ENCODE data around the gene CLCN2. TPM values are rescaled to one million over a fixed set of nuclear protein-coding genes. Genes with fewer than 3 reads are reported as not detected.

Gene CLCN2
- total and polyA plus RNA-seq, 2 of the 8 experiments (the other 6 are each of a cell fraction or from before 2014, with no cell fraction given): 13.7 to 16.1 TPM

DNA sequence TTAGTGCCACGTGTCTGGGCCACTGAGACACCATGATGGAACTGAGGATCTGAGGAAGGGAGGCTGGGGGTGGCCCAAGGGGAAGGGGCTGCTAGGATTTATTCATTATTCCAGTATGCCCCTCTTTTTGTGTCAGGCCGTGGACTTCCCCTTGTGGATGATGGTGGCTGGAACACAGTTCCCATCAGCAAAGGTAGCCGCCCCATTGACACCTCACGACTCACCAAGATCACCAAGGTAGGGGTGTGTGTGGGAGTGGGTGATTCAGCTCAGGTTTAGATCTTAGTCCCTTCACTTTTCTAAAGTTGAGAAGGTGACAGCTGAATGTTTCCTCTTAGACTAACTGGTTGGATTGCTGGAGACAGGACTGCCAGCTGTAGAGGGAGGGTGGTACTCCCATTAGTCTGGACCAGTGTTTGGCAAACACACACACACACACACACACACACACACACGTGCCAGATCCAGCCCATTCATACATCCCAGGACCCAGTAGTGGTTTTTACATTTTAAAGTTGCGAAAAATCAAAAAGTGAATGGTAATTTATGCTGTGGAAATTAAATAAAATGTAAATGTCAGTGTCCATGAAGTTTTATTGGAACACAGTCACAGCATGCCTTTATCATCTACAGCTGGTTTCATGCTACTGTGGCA is 35.6 kb downstream of the CLCN2 start (continued):
- TF ChIP-seq CHD7 (IDR thresholded peaks at IDR 0.05; ENCODE audit: insufficient replicate concordance, low read length) (no peak), TBP (IDR thresholded peaks at IDR 0.05; ENCODE audit: low read depth, low read length) (no peak), RAD21 (IDR thresholded peaks at IDR 0.05 in 1 of 2, conservative IDR thresholded peaks at IDR 0.05 in 1 of 2; ENCODE audit: low read depth in 2 of 2, low read length in 2 of 2) (no peak), RXRA (IDR thresholded peaks at IDR 0.05; ENCODE audit: insufficient read depth, low read depth, low read length) (no peak), GABPA (IDR thresholded peaks at IDR 0.05; ENCODE audit: borderline replicate concordance, insufficient read depth, low read length) (no peak), EZH2 (IDR thresholded peaks at IDR 0.05; ENCODE audit: low read depth, low read length, severe bottlenecking) (no peak), HDAC2 (IDR thresholded peaks at IDR 0.05; ENCODE audit: borderline replicate concordance in 1 of 2, low read depth in 2 of 2, low read length in 2 of 2) (no peak), CBX5 (IDR thresholded peaks at IDR 0.05; ENCODE audit: low read depth, low read length) (no peak), NANOG (IDR thresholded peaks at IDR 0.05; ENCODE audit: insufficient read depth, low read depth, low read length, poor library complexity, severe bottlenecking) (no peak), POLR2A (IDR thresholded peaks at IDR 0.05; ENCODE audit: control extremely low read depth in 1 of 2, low read depth in 2 of 2, low read length in 2 of 2) (no peak)
